ENCODE results near the gene SBSN. TPM values are rescaled to one million over a fixed set of nuclear protein-coding genes. Genes with fewer than 3 reads are reported as not detected.
A peak's percentile ranks its signal among the peaks of the same experiment; 100 is the strongest.

SBSN gene
- total and polyA plus RNA-seq, 2 donors (not counting 1 experiment from before 2014, with no cell fraction given) = not detected

DNA sequence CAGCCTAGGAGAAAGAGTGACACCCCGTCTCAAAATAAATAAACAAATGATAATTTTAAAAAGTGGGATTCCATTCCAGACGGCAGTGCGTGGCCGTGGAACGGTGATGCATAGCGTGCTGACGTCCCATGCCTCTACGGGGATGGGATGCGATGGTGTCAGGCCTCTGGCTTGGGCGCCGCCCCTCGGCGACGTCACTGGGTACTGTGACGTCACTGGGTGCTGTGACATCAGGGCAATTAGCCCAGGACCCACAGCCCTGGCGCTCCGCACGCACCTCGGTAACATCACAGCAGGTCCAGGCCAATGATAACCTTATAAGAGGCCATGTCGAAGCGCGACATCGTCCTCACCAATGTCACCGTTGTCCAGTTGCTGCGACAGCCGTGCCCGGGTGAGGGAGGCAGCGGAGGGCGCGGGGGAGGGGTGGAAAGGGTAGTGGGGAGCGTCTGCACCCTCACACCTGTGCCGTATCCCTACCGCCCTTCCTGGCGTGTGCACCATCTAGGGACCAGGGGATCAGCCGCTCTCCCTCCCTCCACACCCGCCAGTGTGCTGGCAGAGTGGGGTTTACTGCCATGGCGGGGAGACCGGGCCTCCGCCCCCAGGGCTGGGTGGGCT, 5.2 kb upstream of the SBSN start, which contains the start of gene GAPDHS:
GAPDHS (plus strand) TSS at position 256 of the 621 bp plus-strand sequence; CDS start at position 328, 72 bp downstream.
- Mint-ChIP-seq H3K9me3 (ENCODE audit: insufficient read depth) (no peaks in the 10 kb centered on the region), H3K4me3 (peak within 1 kb of the TSS; percentile 79), H3K27me3 (peaks cover 38% of the 10 kb centered on the region), H3K27ac (peak within 1 kb of the TSS; percentile 41), H3K4me1 (peaks cover 15% of the 10 kb centered on the region)
- peaks cover 10 to 14% of the 10 kb centered on the region in 2 donors for H3K4me1 ChIP-seq (ENCODE audit: control insufficient read depth in 2 of 2, insufficient read depth in 2 of 2, low read length in 2 of 2)
- CTCF ChIA-PET = no interaction called here
- H2AFZ ChIP-seq (ENCODE audit: insufficient read depth, low read depth, low read length, poor library complexity, severe bottlenecking) = peak within 1 kb of the TSS; percentile 59
- H3K4me2 ChIP-seq (replicated peaks; ENCODE audit: low read depth, low read length, poor library complexity, severe bottlenecking) = peak within 1 kb of the TSS; percentile 69
- POLR2A ChIA-PET = no interaction called here
- intact Hi-C loops (cut with micrococcal nuclease) = no loop called here
- H3K79me2 ChIP-seq (ENCODE audit: control insufficient read depth, insufficient read depth, low read length) = no peaks in the 10 kb centered on the region
- H4K20me1 ChIP-seq (ENCODE audit: control insufficient read depth, insufficient read depth, low read length, poor library complexity, severe bottlenecking) = no peaks in the 10 kb centered on the region
- peaks cover 0 to 25% (median 5%) of the 10 kb centered on the region in 4 experiments for H3K27me3 ChIP-seq (replicated peaks in 1 of 4; ENCODE audit: control extremely low read depth in 1 of 4, control insufficient read depth in 3 of 4, insufficient read depth in 4 of 4, low read length in 3 of 4)
- H3K36me3 ChIP-seq (replicated peaks in 1 of 2; ENCODE audit: control extremely low read depth in 1 of 2, control insufficient read depth in 1 of 2, extremely low read depth in 1 of 2, insufficient read depth in 2 of 2, low read length in 1 of 2) = no peaks in the 10 kb centered on the region
- no peak within 1 kb of the TSS for H3K27ac ChIP-seq (ENCODE audit: low read length in 2 of 2)
- peak within 1 kb of the TSS in 3 of 5 experiments; percentile 20 to 35 (median 35) for H3K4me3 ChIP-seq (ENCODE audit: control extremely low read depth in 1 of 5, extremely low read depth in 1 of 5, insufficient read depth in 1 of 5, low read depth in 2 of 5, low read length in 4 of 5)
- H3K9me3 ChIP-seq (ENCODE audit: control extremely low read depth in 1 of 3, control insufficient read depth in 2 of 3, insufficient read depth in 1 of 3, low read length in 2 of 3) = peaks cover 0 to 2% (median 0%) of the 10 kb centered on the region in 3 donors
- DNase-seq (peak; percentile 21), ATAC-seq (ENCODE audit: low read depth) (no peak)
- TF ChIP-seq, protein P1, sequence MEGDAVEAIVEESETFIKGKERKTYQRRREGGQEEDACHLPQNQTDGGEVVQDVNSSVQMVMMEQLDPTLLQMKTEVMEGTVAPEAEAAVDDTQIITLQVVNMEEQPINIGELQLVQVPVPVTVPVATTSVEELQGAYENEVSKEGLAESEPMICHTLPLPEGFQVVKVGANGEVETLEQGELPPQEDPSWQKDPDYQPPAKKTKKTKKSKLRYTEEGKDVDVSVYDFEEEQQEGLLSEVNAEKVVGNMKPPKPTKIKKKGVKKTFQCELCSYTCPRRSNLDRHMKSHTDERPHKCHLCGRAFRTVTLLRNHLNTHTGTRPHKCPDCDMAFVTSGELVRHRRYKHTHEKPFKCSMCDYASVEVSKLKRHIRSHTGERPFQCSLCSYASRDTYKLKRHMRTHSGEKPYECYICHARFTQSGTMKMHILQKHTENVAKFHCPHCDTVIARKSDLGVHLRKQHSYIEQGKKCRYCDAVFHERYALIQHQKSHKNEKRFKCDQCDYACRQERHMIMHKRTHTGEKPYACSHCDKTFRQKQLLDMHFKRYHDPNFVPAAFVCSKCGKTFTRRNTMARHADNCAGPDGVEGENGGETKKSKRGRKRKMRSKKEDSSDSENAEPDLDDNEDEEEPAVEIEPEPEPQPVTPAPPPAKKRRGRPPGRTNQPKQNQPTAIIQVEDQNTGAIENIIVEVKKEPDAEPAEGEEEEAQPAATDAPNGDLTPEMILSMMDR (IDR thresholded peaks at IDR 0.05) = no peak
- TF ChIP-seq EZH2 (IDR thresholded peaks at IDR 0.05; ENCODE audit: borderline replicate concordance, insufficient read depth, low read depth, low read length, poor library complexity, severe bottlenecking) = no peak
- H3K9ac ChIP-seq (ENCODE audit: low read length) = peak within 1 kb of the TSS; percentile 17
- WGBS (ENCODE audit: insufficient coverage) = 68% methylated on average over 36 of the region's 39 CpGs

DNA sequence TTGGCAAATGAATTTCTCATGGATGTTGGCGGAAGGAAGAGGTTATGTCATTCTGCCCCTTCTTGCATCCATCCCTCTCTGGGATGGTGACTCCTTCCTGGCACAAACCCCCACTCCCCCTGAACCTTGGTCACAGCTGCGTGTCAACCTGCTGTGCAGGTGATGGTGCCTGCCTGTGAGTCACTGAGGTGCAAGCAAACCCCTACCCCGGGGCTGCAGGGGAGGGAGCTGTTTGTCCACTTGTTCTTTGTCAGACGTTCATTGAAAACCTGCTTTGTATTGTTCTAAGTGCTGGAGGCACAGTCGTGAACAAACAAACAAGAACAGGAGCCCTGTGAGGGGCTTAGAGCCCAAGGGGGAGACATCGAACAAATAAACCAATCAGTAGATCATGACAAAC, 3.2 kb upstream of the SBSN start:
- whole genome bisulfite sequencing (ENCODE audit: insufficient coverage) = 78% methylated on average over 5 of the region's 6 CpGs
- Mint-ChIP-seq H3K27ac (no peak overlapping the region), H3K27me3 (peaks cover 53% of the 10 kb centered on the region), H3K4me1 (peaks cover 15% of the 10 kb centered on the region), H3K9me3 (ENCODE audit: insufficient read depth) (no peaks in the 10 kb centered on the region), H3K4me3 (no peak overlapping the region)
- H3K4me2 ChIP-seq (replicated peaks; ENCODE audit: low read depth, low read length, poor library complexity, severe bottlenecking) = no peak overlapping the region
- H3K27me3 ChIP-seq (replicated peaks in 1 of 4; ENCODE audit: control extremely low read depth in 1 of 4, control insufficient read depth in 3 of 4, insufficient read depth in 4 of 4, low read length in 3 of 4) = peaks cover 0 to 33% (median 6%) of the 10 kb centered on the region in 4 experiments
- no peaks in the 10 kb centered on the region for H3K79me2 ChIP-seq (ENCODE audit: control insufficient read depth, insufficient read depth, low read length)
- intact Hi-C loops (cut with micrococcal nuclease) = no loop called here
- H4K20me1 ChIP-seq (ENCODE audit: control insufficient read depth, insufficient read depth, low read length, poor library complexity, severe bottlenecking) = no peaks in the 10 kb centered on the region
- no peak for TF ChIP-seq EZH2 (IDR thresholded peaks at IDR 0.05; ENCODE audit: borderline replicate concordance, insufficient read depth, low read depth, low read length, poor library complexity, severe bottlenecking)
- TF ChIP-seq, protein P1 (IDR thresholded peaks at IDR 0.05) = no peak
- H3K4me3 ChIP-seq (ENCODE audit: control extremely low read depth in 1 of 5, extremely low read depth in 1 of 5, insufficient read depth in 1 of 5, low read depth in 2 of 5, low read length in 4 of 5) = no peak overlapping the region
- POLR2A ChIA-PET = no interaction called here
- DNase-seq (no peak), ATAC-seq (ENCODE audit: low read depth) (no peak)
- peaks cover 10 to 14% of the 10 kb centered on the region in 2 donors for H3K4me1 ChIP-seq (ENCODE audit: control insufficient read depth in 2 of 2, insufficient read depth in 2 of 2, low read length in 2 of 2)
- H3K9me3 ChIP-seq (ENCODE audit: control extremely low read depth in 1 of 3, control insufficient read depth in 2 of 3, insufficient read depth in 1 of 3, low read length in 2 of 3) = peaks cover 0 to 2% (median 0%) of the 10 kb centered on the region in 3 donors
- no peak overlapping the region for H3K9ac ChIP-seq (ENCODE audit: low read length)
- CTCF ChIA-PET = interaction anchor here (1.5 kb wide), 1 partner anchor 21 kb away, joined by 4 read pairs; no protein-coding TSS in a partner anchor
- H3K27ac ChIP-seq (ENCODE audit: low read length in 2 of 2) = no peak overlapping the region
- no peaks in the 10 kb centered on the region for H3K36me3 ChIP-seq (replicated peaks in 1 of 2; ENCODE audit: control extremely low read depth in 1 of 2, control insufficient read depth in 1 of 2, extremely low read depth in 1 of 2, insufficient read depth in 2 of 2, low read length in 1 of 2)
- H2AFZ ChIP-seq (ENCODE audit: insufficient read depth, low read depth, low read length, poor library complexity, severe bottlenecking) = no peak overlapping the region

All from B cell (primary cell).